ENCODE data around the gene RGS6.

GRCh38 chr14:72500234-72500838 is 568.1 kb downstream of the RGS6 start:
- TF ChIP-seq, protein P1, sequence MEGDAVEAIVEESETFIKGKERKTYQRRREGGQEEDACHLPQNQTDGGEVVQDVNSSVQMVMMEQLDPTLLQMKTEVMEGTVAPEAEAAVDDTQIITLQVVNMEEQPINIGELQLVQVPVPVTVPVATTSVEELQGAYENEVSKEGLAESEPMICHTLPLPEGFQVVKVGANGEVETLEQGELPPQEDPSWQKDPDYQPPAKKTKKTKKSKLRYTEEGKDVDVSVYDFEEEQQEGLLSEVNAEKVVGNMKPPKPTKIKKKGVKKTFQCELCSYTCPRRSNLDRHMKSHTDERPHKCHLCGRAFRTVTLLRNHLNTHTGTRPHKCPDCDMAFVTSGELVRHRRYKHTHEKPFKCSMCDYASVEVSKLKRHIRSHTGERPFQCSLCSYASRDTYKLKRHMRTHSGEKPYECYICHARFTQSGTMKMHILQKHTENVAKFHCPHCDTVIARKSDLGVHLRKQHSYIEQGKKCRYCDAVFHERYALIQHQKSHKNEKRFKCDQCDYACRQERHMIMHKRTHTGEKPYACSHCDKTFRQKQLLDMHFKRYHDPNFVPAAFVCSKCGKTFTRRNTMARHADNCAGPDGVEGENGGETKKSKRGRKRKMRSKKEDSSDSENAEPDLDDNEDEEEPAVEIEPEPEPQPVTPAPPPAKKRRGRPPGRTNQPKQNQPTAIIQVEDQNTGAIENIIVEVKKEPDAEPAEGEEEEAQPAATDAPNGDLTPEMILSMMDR (conservative IDR thresholded peaks at IDR 0.05 in 1 of 2, IDR thresholded peaks at IDR 0.05 in 1 of 2; ENCODE audit: low read depth in 1 of 2, low read length in 2 of 2), result no peak
- TF ChIP-seq EZH2 (IDR thresholded peaks at IDR 0.05; ENCODE audit: low read length, missing control alignments), result no peak

Measured in fibroblast of lung (primary cell).